Measurements from ENCODE around the gene S100A9. TPM values are rescaled to one million over a fixed set of nuclear protein-coding genes. Genes with fewer than 3 reads are reported as not detected.

The S100A9 gene
- total and polyA plus RNA-seq, 8 donors, result 17.0 to 1,552 (median 33.6) TPM

Other genes starting within 250 kb of the S100A9 start
- gene SPRR2F, start 244.3 kb upstream of the S100A9 start, total RNA-seq, result not detected
- gene SPRR2F, start 244.3 kb upstream of the S100A9 start, polyA plus RNA-seq (ENCODE audit: insufficient read length in 6 of 6), result under 1 TPM in 1 of 6 donors, not detected in 5; 0.63 TPM
- not detected for gene SPRR2G, start 207.0 kb upstream of the S100A9 start, total RNA-seq
- gene SPRR2G, start 207.0 kb upstream of the S100A9 start, polyA plus RNA-seq (ENCODE audit: insufficient read length in 6 of 6), result not detected
- gene LELP1, start 154.4 kb upstream of the S100A9 start, total RNA-seq, result not detected
- gene LELP1, start 154.4 kb upstream of the S100A9 start, polyA plus RNA-seq (ENCODE audit: insufficient read length in 6 of 6), result not detected
- gene PRR9, start 140.3 kb upstream of the S100A9 start, total RNA-seq, result not detected
- gene PRR9, start 140.3 kb upstream of the S100A9 start, polyA plus RNA-seq (ENCODE audit: insufficient read length in 6 of 6), result not detected
- not detected for gene LORICRIN, start 98.2 kb upstream of the S100A9 start, total RNA-seq
- not detected for gene LORICRIN, start 98.2 kb upstream of the S100A9 start, polyA plus RNA-seq (ENCODE audit: insufficient read length in 6 of 6)
- not detected for gene PGLYRP3, start 44.9 kb upstream of the S100A9 start, total RNA-seq
- not detected for gene PGLYRP3, start 44.9 kb upstream of the S100A9 start, polyA plus RNA-seq (ENCODE audit: insufficient read length in 6 of 6)
- gene PGLYRP4, start 9.0 kb upstream of the S100A9 start, total RNA-seq, result not detected
- gene PGLYRP4, start 9.0 kb upstream of the S100A9 start, polyA plus RNA-seq (ENCODE audit: insufficient read length in 6 of 6), result not detected
- 100 to 1,000 TPM in 1 of 2 donors, 10 to 100 TPM in 1; 12.1 to 178 TPM for gene S100A12, start 17.8 kb downstream of the S100A9 start, total RNA-seq
- 1 to 10 TPM; 1.1 to 6.9 (median 3.2) TPM for gene S100A12, start 17.8 kb downstream of the S100A9 start, polyA plus RNA-seq (ENCODE audit: insufficient read length in 6 of 6)
- 1,000 to 10,000 TPM in 1 of 2 donors, 10 to 100 TPM in 1; 97.7 to 1,365 TPM for gene S100A8, start 33.2 kb downstream of the S100A9 start, total RNA-seq
- 10 to 100 TPM; 10.2 to 33.2 (median 19.9) TPM for gene S100A8, start 33.2 kb downstream of the S100A9 start, polyA plus RNA-seq (ENCODE audit: insufficient read length in 6 of 6)
- not detected for gene S100A7A, start 58.7 kb downstream of the S100A9 start, total RNA-seq
- gene S100A7A, start 58.7 kb downstream of the S100A9 start, polyA plus RNA-seq (ENCODE audit: insufficient read length in 6 of 6), result not detected
- gene S100A7, start 102.8 kb downstream of the S100A9 start, total RNA-seq, result not detected
- not detected for gene S100A7, start 102.8 kb downstream of the S100A9 start, polyA plus RNA-seq (ENCODE audit: insufficient read length in 6 of 6)
- 1,000 to 10,000 TPM; 1,672 to 1,797 TPM for gene S100A6, start 178.1 kb downstream of the S100A9 start, total RNA-seq
- gene S100A6, start 178.1 kb downstream of the S100A9 start, polyA plus RNA-seq (ENCODE audit: insufficient read length in 6 of 6), result 100 to 1,000 TPM; 156 to 248 (median 183) TPM
- under 1 TPM in 1 of 2 donors, not detected in 1; 0.42 TPM for gene S100A5, start 183.1 kb downstream of the S100A9 start, total RNA-seq
- gene S100A5, start 183.1 kb downstream of the S100A9 start, polyA plus RNA-seq (ENCODE audit: insufficient read length in 6 of 6), result under 1 TPM in 3 of 6 donors, not detected in 3; 0.18 to 0.38 (median 0.34) TPM
- 1,000 to 10,000 TPM in 1 of 2 donors, 100 to 1,000 TPM in 1; 257 to 1,192 TPM for gene S100A4, start 188.0 kb downstream of the S100A9 start, total RNA-seq
- gene S100A4, start 188.0 kb downstream of the S100A9 start, polyA plus RNA-seq (ENCODE audit: insufficient read length in 6 of 6), result 10 to 100 TPM; 15.0 to 24.6 (median 21.9) TPM
- 1 to 10 TPM; 1.7 to 7.7 TPM for gene S100A3, start 191.4 kb downstream of the S100A9 start, total RNA-seq
- under 1 TPM in 2 of 6 donors, not detected in 4; 0.20 to 0.58 TPM for gene S100A3, start 191.4 kb downstream of the S100A9 start, polyA plus RNA-seq (ENCODE audit: insufficient read length in 6 of 6)
- gene S100A2, start 208.0 kb downstream of the S100A9 start, total RNA-seq, result 10 to 100 TPM in 1 of 2 donors, 1 to 10 TPM in 1; 7.1 to 25.9 TPM
- gene S100A2, start 208.0 kb downstream of the S100A9 start, polyA plus RNA-seq (ENCODE audit: insufficient read length in 6 of 6), result 1 to 10 TPM in 4 of 6 donors, under 1 TPM in 2; 0.51 to 1.3 (median 1.0) TPM

Measured in left lung (tissue), 8 donors.